ENCODE measurements around the gene FBXO5.

DNA sequence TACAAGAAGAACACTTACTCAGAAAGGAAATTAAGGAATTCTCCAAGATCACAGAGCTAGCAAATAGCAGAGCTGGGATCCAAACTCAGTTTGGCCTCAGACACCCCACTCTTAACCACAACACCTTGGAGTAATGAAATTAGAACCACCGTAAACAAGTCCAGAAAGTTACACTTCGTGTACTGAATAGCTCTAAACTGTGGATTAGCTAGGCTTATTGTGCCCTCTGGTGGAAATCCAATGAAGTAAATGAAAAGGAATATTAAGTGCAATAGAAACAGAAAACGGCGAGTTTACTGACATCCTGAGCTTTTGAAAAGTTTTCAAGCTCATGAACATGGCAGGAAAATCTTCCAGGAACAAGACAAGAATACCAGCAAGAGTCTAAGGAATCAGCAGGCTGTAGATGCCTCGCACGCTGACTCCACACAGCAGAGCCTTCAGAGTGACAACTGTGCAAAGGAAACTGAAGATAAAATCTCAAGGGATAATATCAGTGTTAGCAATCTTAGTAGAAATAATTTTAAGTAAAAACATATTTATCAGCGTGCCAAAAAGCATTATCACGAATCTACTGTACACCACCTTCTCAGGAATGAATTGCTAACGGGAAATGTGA, 34.6 kb downstream of the FBXO5 start:
- TF ChIP-seq, protein P1, sequence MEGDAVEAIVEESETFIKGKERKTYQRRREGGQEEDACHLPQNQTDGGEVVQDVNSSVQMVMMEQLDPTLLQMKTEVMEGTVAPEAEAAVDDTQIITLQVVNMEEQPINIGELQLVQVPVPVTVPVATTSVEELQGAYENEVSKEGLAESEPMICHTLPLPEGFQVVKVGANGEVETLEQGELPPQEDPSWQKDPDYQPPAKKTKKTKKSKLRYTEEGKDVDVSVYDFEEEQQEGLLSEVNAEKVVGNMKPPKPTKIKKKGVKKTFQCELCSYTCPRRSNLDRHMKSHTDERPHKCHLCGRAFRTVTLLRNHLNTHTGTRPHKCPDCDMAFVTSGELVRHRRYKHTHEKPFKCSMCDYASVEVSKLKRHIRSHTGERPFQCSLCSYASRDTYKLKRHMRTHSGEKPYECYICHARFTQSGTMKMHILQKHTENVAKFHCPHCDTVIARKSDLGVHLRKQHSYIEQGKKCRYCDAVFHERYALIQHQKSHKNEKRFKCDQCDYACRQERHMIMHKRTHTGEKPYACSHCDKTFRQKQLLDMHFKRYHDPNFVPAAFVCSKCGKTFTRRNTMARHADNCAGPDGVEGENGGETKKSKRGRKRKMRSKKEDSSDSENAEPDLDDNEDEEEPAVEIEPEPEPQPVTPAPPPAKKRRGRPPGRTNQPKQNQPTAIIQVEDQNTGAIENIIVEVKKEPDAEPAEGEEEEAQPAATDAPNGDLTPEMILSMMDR (IDR thresholded peaks at IDR 0.05), result peak; percentile 81
- TF ChIP-seq ZFX (IDR thresholded peaks at IDR 0.05; ENCODE audit: borderline replicate concordance), result no peak
